T-helper 2 cell treated with Interferon-gamma antibody and Interleukin-4, amounts not matched to agents 100 ng/mL and 5 ng/mL, for 36 hours (primary cell): ENCODE results near the gene CBX5. TPM values are rescaled to one million over a fixed set of nuclear protein-coding genes. Genes with fewer than 3 reads are reported as not detected.

Source experiments
- intact Hi-C: fragments of 100-400 bp; cut with micrococcal nuclease; formaldehyde crosslinking; loops from one replicate; pipeline ENCODE4 v1.15.1; 2023
- total RNA-seq: library from RNA; stranded (reverse); gene quantifications from 2 replicates; pipeline ENCODE4 v1.2.3, GENCODE V29; 2022

The CBX5 gene
- total RNA-seq, 1 donor from 2014 or later = 153 TPM

GRCh38 chr12:54294953-54295566 lies 15.1 kb upstream of the CBX5 start:
- intact Hi-C loops = loop anchor here (1.0 kb wide), 3 partner anchors 29 to 73 kb away; no protein-coding TSS in a partner anchor

GRCh38 chr12:54294152-54294952 lies 14.4 kb upstream of the CBX5 start:
- intact Hi-C loops = loop anchor here (1.0 kb wide), 3 partner anchors 30 to 74 kb away; no protein-coding TSS in a partner anchor

DNA sequence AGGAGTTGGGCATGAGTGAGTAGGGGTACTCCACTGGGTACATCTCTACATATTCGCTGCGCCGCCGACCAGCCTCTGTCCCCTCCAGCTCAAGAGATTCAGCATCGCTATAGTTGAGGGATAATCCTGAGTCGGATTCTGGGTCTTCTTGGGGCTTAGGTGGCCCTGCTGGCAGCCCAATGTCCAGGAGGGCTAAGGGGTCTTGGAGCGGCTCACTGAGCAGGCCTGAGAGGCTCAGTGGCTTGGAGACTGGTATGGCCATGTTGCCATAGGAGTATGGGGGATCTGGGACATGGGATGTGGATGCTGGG lies 13.0 kb upstream of the CBX5 start:
- intact Hi-C loops = no loop called here

GRCh38 chr12:54292083-54292930 lies 12.4 kb upstream of the CBX5 start:
- intact Hi-C loops = no loop called here

DNA sequence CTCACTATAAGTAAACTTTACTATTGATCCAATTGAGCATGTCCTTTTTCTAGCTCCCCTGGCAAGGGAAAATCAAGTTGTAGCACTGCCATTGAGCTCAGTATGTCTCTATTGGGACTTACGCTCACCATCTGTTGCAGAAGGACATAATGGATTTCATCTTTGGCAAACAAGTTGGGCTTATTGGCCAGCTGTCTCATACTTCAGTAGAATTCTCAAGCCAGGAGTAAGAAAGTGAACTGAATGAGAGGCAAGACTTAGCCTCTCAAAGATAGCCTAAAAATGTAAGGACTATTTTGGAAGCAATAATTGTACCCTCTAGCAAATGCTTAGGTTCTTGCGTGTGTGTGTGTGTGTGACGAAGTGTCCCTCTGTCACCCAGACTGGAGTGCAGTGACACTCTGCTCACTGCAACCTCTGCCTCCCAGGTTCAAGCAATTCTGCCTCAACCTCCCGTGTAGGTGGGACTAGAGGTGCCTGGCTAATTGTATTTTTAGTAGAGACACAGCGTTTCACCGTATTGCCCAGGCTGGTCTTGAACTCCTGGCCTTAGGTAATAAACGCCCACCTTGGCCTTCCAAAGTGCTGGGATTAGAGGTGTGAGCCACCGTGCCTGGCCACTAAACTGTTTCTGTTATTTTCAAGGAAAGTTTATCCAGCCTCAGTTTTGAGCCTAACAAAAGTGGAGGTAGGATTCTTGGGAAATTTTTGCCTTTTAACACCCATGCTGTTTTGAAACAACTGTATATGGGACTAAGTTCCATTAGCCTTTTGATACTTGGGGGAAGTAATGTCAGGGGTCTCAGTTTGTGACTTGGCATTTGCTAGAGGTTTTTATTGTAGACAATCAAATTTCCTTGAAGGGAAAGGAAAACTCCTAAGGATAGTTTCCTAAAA lies 7.6 kb upstream of the CBX5 start:
- intact Hi-C loops = no loop called here

- intact Hi-C loops = no loop called here
Observed at GRCh38 chr12:54286042-54287030, 6.4 kb upstream of the CBX5 start.

GRCh38 chr12:54285150-54286041 lies 5.5 kb upstream of the CBX5 start:
- intact Hi-C loops = no loop called here

GRCh38 chr12:54284070-54284780 lies 4.3 kb upstream of the CBX5 start:
- intact Hi-C loops = loop anchor here (5.0 kb wide), 1 partner anchor 213 kb away; the partner anchor contains the start of gene NCKAP1L

DNA sequence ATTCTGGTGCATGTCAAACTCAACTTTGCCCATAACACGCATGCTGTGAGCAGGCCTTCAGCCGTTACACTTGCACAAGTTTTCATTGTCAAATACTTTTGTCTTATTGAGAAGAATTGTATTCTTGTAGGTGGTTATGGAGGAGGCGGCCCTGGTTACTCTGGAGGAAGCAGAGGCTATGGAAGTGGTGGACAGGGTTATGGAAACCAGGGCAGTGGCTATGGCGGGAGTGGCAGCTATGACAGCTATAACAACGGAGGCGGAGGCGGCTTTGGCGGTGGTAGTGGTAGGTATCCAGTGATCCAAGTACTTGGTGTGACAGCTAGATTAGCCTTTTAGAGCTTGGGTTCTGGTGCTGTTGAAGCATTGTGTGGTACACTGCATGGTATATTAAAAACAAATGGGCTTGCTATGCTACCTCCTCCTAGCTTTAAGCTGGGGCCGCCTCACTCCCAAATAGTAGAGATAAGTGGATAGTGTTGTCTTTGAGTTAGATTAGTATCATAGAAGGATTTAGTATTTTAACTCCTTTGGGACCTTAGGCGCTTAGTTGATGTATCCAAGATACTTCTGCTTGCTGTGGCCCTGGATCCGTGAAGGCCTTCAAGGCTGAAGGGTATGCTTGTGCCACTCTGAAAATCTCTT lies 3.1 kb upstream of the CBX5 start:
- intact Hi-C loops = loop anchor here (5.0 kb wide), 1 partner anchor 214 kb away; the partner anchor contains the start of gene NCKAP1L

DNA sequence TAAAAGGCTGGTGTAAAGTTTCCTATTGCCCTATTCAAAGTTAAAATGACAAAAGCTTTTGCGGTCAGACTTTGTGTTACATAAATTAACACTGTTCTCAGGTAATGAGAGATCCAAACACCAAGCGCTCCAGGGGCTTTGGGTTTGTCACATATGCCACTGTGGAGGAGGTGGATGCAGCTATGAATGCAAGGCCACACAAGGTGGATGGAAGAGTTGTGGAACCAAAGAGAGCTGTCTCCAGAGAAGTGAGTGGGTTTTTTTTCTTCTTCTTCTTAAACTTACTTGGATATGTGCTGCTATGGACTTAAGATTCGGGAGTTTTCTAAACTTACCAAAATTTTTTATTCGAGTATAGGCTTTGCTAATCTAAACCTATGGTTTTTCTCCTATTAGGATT lies 1.8 kb upstream of the CBX5 start:
- intact Hi-C loops = loop anchor here (2.0 to 5.0 kb wide), 3 partner anchors 67 to 216 kb away; partner anchors contain the start of gene NCKAP1L

DNA sequence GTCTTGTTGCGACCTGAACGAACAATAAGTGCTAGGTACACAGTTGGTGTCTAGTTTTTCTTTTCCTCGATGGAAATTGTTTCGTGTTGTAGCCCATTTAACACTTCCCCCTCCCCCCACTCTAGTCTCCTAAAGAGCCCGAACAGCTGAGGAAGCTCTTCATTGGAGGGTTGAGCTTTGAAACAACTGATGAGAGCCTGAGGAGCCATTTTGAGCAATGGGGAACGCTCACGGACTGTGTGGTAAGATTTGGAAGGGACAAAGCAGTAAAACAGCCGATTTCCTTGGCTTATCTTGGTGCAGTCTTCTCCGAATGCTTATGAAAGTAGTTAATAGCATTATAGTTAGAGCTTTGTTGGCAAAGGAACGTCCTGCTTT lies 1.3 kb upstream of the CBX5 start:
- intact Hi-C loops = loop anchor here (2.0 to 5.0 kb wide), 3 partner anchors 66 to 216 kb away; partner anchors contain the start of gene NCKAP1L

- intact Hi-C loops = loop anchor here (1.0 to 5.0 kb wide), 5 partner anchors 45 to 217 kb away; partner anchors contain the start of genes COPZ1 and NCKAP1L
Observed at GRCh38 chr12:54280468-54281260, 742 bp upstream of the CBX5 start, which contains the start of gene HNRNPA1. HNRNPA1 (plus strand) TSS chr12:54280726; CDS start chr12:54280808, 82 bp downstream.

DNA sequence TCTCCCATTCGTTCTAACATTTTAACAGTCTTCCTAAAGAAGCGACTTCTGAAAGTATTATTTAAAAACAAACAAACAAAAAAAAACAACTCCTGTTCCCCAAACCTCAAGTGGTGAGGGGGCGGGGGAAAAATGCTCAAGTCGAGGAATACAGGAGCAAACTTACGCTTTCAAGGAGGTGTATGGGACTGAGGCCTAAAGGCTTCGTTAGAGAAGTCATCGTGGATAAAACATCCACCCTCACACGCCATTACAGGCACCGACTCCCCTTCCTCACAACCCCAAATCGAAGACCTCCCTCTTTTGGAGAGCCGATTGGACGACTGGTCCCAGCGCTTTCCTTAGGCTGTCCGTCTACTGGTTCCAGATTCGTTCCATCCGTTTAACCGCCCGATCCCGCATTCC lies 693 bp downstream of the CBX5 start:
- intact Hi-C loops = no loop called here

DNA sequence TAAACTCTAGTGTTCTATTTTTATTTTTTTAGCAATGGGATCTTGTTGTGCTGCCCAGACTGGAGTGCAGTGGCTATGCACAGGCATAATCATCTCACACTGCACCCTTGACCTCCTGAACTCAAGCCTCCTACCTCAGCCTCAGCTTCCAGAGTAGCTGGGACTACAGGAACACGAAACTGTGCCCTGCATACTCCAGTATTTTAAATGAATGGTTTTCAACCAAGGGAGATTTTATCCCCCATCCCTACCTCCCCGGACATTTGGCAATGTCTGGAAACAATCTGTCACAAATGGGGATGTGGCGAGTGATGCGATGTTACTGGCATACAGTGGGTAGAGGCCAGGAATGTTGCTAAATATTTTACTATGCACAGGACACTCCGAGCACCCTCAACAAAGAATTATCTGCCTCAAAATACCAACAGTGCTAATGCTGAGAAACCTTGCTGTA lies 2.1 kb downstream of the CBX5 start:
- intact Hi-C loops = no loop called here

GRCh38 chr12:54276368-54276767 lies 3.6 kb downstream of the CBX5 start:
- intact Hi-C loops = no loop called here

- intact Hi-C loops = no loop called here
Observed at GRCh38 chr12:54273981-54274380, 5.9 kb downstream of the CBX5 start.
